HuH-7.5 (cell line): Measurements from ENCODE around the gene MSL3B.
A peak's percentile ranks its signal among the peaks of the same experiment; 100 is the strongest.

Source experiments
- DNase-seq: peaks from one replicate; pipeline ENCODE4 v3.0.0; 2011; ENCODE audit warnings: low spot score

Gene MSL3B

DNA sequence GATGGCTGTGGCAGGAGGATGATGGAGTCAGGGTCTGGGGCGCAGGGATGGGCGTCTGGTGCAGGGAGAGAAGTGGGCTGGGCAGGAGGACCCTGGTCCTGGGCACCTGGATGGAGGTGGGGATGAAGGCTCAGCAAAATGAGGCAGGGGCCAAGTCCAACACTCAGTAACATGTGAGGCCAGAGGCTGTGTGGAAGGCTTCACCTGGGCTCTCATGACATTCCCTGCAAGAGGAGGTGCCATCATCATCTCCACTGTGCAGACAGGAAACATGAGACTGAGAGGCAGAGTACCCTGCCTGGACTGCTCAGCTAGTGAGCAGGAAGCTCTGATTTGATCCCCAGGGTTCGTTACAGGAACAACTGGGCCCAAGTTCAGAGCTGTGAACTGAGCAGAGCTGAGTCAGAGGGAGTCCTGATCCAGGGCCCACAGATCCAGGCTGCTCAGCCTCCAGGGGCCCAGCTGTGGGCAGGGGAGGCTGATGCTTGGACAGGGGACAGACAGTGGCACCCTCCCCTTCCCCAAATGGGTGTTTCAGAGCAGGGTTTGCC, 50.8 kb downstream of the MSL3B start:
- DNase-seq: no peak

DNA sequence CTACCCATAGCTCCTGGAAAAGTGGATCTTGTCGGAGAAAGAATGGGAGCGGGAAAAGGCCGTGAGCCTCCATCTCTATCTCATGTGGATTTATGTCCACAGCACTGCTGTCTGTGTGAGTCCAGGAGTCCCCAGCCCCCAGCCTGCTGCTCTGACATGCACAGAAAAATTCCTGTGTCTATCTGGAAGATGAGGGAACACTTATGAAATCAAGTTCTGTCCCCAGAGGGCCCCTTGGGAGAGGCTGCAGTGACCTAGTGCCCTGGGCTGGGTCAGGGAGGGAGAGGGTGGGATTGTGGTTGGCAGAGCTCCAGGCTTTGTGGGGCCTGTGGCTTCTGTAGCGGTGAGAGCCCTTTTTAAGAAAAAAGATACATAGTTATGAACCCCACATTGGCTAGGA, 51.4 kb downstream of the MSL3B start:
- DNase-seq: peak; percentile 20

DNA sequence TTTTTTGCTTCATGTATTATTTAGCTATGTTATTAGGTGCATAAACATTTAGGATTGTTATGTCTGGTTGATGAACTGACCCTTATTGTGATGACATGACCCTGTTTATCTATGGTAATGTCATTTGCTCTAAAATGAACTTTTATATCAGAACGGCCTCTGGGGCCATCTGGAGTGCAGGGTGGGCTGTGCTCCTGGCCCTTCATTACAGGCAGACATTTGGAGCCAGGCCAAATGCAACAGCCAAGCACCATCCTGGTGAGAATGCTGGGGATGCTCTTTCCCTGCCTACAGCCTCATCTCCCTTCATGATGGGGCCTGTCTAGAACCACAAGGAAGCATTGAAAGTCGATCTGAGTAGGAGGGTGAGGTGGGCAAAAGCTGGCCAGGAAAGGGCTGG, 51.9 kb downstream of the MSL3B start:
- DNase-seq: no peak

DNA sequence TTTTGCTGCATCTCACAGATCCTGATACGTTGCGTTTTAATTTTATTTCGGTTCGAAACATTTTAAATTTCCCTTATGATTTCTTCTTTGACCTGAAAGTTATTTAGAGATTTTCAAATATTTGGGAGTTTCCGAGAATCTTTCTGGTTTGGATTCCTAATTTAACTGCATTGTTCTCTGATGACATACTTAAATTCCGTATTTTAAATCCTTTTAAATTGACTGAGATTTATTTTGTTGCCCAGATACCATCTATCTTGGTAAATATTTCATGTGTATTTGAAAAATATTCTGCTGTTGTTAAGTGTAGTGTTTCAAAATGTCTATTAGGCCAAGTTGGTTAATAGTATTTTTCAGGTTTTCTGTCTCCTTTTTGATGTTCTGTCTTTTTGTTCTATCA, 52.3 kb downstream of the MSL3B start:
- no peak for DNase-seq
